Renal cortical epithelial cell (primary cell): Measurements from ENCODE around the gene GRIK5. TPM values are rescaled to one million over a fixed set of nuclear protein-coding genes. Genes with fewer than 3 reads are reported as not detected.

Experiments
- DNase-seq: peaks from one replicate; pipeline ENCODE4 v3.0.0-alpha.2; 2011; ENCODE audit warnings: low read depth
- total RNA-seq: library from RNA; depleted of rRNA; stranded (reverse); fragments of >200 nt; gene quantifications from 2 replicates; pipeline ENCODE4 v1.2.3, GENCODE V29; 2014

The GRIK5 gene
- total RNA-seq, 1 donor from 2014 or later, result 27.0 TPM

- DNase-seq, result no peak
Observed at GRCh38 chr19:41990615-41991014, 79.4 kb downstream of the GRIK5 start.

- DNase-seq, result no peak
Observed at GRCh38 chr19:41990028-41990427, 80.0 kb downstream of the GRIK5 start.

- DNase-seq, result no peak
Observed at GRCh38 chr19:41988947-41989346, 81.1 kb downstream of the GRIK5 start.

- DNase-seq, result no peak
Observed at GRCh38 chr19:41987141-41987860, 82.7 kb downstream of the GRIK5 start.

- no peak for DNase-seq
Observed at GRCh38 chr19:41984961-41985360, 85.0 kb downstream of the GRIK5 start.

GRCh38 chr19:41981724-41982123 is 88.3 kb downstream of the GRIK5 start:
- no peak for DNase-seq

- DNase-seq, result no peak
Observed at GRCh38 chr19:41978470-41978869, 91.5 kb downstream of the GRIK5 start.

GRCh38 chr19:41977916-41978315 is 92.1 kb downstream of the GRIK5 start:
- no peak for DNase-seq

GRCh38 chr19:41974652-41975051 is 95.4 kb downstream of the GRIK5 start:
- no peak for DNase-seq

GRCh38 chr19:41971363-41971762 is 98.6 kb downstream of the GRIK5 start:
- DNase-seq, result no peak

- DNase-seq, result no peak
Observed at GRCh38 chr19:41969772-41970458, 100.1 kb downstream of the GRIK5 start.

- no peak for DNase-seq
Observed at GRCh38 chr19:41968751-41969595, 101.0 kb downstream of the GRIK5 start.

- no peak for DNase-seq
Observed at GRCh38 chr19:41967054-41967783, 102.8 kb downstream of the GRIK5 start.

GRCh38 chr19:41965106-41965505 is 104.9 kb downstream of the GRIK5 start:
- no peak for DNase-seq

GRCh38 chr19:41960973-41961372 is 109.0 kb downstream of the GRIK5 start:
- no peak for DNase-seq

GRCh38 chr19:41959056-41960053 is 110.7 kb downstream of the GRIK5 start, which contains the start of gene RABAC1:
Gene RABAC1, minus strand, starts transcription at chr19:41959321. Its CDS starts 29 bp downstream, at chr19:41959292.
- peak; percentile 81 for DNase-seq

- peak; percentile 36 for DNase-seq
Observed at GRCh38 chr19:41958367-41959055, 111.5 kb downstream of the GRIK5 start.

GRCh38 chr19:41957838-41958366 is 112.1 kb downstream of the GRIK5 start:
- DNase-seq, result peak; percentile 87

- no peak for DNase-seq
Observed at GRCh38 chr19:41957161-41957837, 112.7 kb downstream of the GRIK5 start.
